HG03103 (cell line): ENCODE data around the gene LSG1.

Experiments
- ATAC-seq: cut with Tn5 transposase; IDR thresholded peaks from one replicate; pipeline ENCODE4 v1.9.1; 2021; ENCODE audit warnings: low read depth; ENCODE audit not compliant: unreplicated experiment

Gene LSG1

GRCh38 chr3:194671900-194672808 is at the start of gene LSG1:
Gene LSG1 (minus strand): TSS chr3:194672191. CDS start chr3:194672162, 29 bp downstream.
- ATAC-seq = peak; percentile 90

GRCh38 chr3:194720048-194720447 is 48.1 kb upstream of the LSG1 start:
- ATAC-seq = no peak

GRCh38 chr3:194718079-194718478 is 46.1 kb upstream of the LSG1 start:
- ATAC-seq = no peak

GRCh38 chr3:194715022-194715800 is 43.2 kb upstream of the LSG1 start:
- no peak for ATAC-seq

GRCh38 chr3:194714564-194714963 is 42.6 kb upstream of the LSG1 start:
- no peak for ATAC-seq

DNA sequence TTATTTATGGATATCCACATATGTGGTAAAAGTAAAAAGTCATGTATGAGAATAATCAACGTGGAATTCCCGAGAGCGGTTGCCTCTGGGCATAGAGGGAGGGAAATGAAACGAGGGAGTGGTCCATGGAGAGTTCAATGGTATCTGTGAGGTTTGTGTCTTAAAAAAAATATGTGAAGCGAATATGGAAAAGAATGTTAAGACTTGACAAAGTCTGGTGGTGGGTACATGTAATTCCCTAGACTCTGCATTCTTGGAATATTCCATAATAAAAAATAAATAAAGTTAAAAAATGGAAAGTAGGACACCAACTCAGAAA is 42.1 kb upstream of the LSG1 start:
- no peak for ATAC-seq

DNA sequence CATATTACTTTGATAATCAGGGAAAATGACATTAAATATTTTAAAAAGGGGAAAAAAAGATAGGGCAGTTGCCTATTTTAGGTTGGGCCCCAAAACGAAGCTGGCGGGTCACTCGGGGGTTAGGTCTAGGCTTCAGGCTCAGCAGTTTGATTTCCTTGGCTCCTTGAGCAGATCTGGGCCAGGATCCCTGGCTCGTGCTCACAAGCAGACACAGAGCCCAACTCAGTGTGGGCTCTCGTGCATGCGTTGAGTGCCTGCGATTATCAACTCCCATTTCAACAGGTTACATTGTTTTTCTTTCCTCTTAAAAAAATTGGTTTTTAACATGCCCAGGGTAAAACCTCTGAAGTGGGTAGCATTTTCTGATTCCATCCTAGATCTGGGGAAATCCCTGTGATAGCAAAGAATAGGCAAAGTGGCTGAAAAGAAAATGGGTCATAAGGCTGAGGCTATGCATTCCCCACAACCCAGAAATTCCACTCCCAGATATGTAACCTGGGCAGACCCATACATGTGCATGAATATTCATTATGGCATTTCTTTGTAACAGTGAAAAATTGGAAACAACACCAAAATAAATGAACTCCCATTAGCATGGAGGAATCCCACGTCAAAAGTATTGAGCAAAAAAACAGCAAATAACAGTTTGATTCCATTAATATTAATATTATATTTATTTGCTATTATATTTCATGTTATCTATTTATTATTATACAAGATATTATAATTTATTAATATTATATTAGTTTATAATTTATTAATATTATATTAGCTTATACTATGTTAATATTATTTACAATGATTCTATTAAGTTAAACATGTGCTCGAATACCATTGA is 41.5 kb upstream of the LSG1 start:
- ATAC-seq = no peak

DNA sequence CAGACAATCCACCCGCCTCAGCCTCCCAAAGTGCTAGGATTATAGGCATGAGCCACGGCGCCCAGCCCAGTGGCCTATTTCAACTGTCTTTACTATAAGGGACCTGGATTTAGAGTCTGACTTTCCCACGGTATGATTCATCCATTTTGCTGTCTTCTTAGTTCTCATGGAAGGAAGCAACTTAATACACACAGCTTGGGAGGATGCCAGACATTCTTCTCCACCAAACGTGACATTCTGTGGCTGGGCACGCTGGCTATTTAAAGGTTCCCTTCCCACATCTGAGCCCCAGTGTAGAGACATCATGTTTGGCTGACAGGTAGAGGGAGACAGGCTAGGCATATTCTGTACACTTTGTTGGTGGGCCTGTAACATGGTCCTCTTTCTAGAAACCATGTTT is 39.9 kb upstream of the LSG1 start:
- ATAC-seq = no peak

DNA sequence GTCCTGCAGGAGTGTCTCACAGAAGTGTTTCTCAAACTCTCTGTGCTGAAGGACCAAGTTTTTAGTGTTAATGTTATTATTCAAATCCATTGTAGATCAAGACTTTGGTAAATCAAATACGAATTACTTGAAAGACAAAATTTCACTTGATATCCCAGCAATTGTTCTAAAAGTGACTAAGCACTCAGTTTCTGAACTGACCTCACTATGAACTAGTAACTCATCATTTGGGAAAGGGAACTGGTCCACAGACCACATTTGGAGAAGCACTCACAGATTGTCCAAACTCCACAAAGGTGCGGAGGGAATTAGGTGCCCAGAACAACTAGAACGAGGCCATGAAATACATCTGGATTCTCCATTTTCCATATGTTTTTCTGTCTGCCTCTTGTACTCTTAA is 39.3 kb upstream of the LSG1 start:
- ATAC-seq = no peak

- no peak for ATAC-seq
These were observed 35.2 kb upstream of the LSG1 start for GRCh38 chr3:194707147-194707540.

DNA sequence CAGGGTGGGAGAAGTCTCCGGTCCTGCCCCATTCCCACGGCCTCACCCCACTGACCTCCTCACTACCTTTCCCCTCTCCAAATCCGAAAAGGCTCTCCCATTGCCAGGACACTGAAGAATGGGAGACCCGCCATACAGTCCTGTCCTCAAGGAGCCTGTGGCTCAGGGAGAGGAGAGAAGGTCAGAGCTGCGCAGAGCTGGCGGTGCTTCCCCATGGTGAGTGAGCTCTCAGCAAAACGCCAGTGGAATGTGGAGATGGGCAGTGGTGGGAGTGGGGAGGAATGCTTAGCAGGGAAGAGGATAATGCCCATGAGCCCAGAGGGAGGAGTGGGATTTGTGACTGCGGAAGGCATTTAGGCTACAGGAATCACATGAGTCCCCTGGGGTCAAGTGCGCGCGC is 33.8 kb upstream of the LSG1 start:
- no peak for ATAC-seq

GRCh38 chr3:194705227-194705626 is 33.2 kb upstream of the LSG1 start:
- ATAC-seq = no peak

DNA sequence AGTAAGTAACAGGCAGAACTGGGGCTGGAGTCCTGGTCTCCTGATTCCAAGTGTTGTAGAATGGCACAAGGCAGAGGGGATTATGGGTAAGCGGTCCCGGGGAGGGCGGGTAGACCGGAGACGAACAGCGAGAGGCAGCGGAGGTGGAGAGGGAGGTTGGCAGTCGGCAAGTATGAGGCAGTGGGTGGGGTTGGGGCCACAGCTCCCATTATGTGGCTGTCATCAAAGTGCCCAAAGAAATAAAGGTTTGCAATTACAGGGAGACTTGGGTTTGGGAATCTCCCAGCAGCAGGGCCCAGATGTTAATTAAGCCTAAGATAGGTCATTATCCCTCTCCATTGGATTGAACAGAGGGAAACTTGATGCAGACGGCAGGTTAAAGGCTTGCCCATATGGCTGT is 30.6 kb upstream of the LSG1 start:
- ATAC-seq = no peak

- ATAC-seq = no peak
These were observed 24.7 kb upstream of the LSG1 start for GRCh38 chr3:194696702-194697101.

- ATAC-seq = peak; percentile 62
These were observed 19.7 kb upstream of the LSG1 start for GRCh38 chr3:194691481-194692283.

- ATAC-seq = no peak
These were observed 18.7 kb upstream of the LSG1 start for GRCh38 chr3:194690501-194691372.

DNA sequence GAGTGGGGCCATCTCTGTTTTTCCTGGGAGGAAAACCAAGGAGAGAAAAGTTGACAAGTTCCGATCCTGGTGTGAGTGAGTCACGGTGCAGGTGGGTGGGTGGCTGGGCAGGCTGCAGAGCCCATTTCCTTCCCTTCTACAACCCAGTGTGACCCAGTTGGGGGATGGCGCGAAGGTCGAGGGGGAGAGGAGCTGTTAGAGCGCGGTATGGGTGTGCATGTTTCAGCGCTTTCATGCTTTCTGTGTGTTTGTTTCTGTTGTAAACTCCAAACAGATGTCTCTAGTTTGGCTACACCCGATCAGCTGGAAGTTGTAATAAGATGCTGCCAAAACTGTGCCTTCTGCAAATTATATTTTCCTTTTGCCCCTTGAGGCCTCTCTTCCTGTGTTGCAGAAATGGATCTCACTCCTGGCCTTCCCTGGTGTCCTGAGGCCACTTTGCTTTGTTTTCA is 17.5 kb upstream of the LSG1 start:
- ATAC-seq = no peak

GRCh38 chr3:194688946-194689345 is 17.0 kb upstream of the LSG1 start:
- ATAC-seq = no peak

- no peak for ATAC-seq
These were observed 16.3 kb upstream of the LSG1 start for GRCh38 chr3:194688200-194688740.
